Retina (tissue), 1 donor: ENCODE data around the gene C5orf46.
"Not testable (repeated sequence)": the region's sequence is repeated elsewhere in the genome, so short reads cannot be mapped to it uniquely, and the experiment has no call there.

Source experiments
- DNase-seq: peaks from one replicate; pipeline ENCODE4 v3.0.0-alpha.2; 2016

C5orf46 gene

DNA sequence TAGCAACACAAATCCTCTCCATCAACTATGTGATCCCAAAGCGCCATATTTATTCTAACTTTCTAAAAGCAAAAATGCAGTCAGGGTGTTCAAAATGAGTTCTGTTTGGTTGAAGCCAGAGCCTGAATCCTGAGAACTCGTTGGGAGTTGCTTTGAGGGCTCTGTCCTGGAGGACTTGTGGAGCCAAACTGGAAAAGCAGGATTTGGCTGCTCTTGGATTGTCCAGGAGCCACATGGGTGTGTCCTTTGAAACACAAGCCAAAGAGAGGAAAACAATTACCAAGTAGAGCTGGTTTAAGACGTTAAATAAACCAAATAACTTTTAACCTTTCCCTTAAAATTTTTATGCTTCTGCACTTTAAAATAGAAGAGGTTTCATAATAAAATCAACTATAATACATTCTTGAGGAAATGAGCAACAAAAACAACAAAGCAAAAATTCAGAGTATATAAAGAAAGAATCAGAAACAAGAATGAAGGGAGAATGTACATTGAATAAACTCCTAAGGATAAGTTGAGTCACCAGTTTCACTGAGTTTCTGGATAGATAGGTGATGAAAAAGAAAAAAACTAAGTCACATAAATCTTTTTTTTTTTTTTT is 13.5 kb downstream of the C5orf46 start:
- no peak for DNase-seq

DNA sequence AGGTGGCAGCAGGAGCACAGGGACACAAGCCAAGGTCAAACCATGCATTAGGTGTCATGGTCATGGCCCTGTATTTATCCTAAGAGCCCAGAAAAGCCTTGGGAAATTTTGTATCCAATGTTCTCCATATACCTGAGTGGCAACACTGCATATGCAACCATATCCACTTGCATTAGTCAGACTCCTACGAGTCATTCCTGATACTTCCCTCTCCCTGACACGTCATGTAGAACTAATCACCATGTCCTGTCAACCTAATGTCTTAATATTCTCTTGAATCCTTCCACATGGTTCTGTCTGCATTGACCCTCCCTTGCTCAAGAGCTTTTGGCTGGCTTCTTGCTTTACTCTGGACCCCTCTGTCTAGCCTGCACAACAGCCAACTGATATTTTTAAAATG is 18.4 kb downstream of the C5orf46 start:
- no peak for DNase-seq

DNA sequence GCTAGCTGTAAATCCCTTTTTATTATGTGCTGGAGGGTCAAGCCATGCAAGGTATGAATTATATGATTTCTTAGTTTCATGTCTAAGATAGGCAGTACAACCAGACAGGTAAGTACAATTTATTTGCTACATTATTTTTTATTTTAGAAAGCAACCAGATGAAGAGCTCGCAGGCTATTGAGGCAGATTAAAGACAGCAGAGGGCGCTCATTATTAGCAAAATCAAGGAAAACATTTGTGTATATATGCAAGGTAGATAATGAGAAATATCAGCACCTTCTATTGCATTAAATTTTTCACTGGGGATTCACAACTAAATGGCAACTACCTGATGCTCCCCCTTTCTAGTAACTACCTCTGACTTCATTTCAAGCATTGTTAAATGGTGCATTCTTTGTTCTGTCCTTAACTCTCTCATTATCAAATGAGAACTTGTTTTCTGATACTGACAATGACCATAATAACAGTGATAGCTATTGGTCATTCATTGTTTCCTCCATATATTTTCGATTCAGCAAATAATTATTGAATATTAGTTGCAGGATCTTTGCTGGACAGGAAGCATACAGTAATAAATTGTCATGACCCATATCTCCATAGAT is 19.2 kb downstream of the C5orf46 start:
- DNase-seq, result no peak

DNA sequence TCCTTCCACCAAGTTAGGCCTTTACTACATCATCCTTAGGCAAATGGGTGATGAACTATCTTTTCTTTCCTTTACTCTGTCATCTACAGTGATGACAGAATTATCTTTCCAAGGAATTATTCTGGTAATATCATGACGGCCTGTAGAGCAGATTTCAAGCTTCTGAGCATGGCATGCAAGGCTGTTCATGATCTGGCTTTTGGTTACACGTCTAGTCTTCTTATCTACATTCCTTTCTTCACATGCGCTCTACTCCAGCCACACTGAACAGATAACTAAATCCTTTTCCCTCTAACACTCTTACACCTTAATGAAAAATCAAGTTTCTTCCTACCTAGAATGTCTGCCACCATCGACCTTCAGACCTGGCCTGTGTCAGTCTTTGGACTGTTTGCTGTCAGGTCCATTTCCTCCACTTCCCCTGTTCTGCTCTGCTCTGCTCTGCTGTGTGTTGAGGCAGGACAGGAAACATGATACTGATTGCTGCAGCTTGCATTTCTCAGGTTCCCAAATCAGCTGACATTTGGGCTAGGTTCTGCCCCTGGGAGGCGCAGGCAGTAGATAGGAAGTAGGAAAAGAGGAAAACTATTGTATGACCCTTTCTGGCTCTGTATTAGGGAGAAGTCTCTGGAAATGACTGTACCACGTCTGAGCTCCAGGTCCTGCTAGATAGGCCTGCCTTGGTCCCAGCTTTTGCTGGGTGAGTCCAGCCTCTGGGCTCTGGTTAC is 23.6 kb downstream of the C5orf46 start:
- DNase-seq, result no peak

DNA sequence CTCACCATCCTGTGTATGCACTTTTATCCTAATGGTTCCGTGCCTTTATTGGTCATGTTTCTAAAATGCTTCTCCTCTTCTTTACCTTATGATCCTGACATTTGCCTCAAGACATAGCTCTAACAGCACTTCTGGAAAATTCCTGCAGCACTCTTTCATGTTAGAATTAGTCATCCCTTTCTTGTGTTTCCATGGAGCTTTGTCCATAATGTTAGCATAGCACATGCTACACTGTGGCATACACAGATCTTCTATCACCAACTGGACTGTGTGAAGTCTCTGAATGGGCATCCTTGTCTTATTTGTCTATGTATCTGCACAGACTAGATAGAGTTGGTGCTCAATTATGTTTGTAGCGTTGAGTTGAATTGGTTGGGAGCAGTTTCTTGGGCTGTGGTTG is 25.9 kb downstream of the C5orf46 start:
- DNase-seq, result no peak

DNA sequence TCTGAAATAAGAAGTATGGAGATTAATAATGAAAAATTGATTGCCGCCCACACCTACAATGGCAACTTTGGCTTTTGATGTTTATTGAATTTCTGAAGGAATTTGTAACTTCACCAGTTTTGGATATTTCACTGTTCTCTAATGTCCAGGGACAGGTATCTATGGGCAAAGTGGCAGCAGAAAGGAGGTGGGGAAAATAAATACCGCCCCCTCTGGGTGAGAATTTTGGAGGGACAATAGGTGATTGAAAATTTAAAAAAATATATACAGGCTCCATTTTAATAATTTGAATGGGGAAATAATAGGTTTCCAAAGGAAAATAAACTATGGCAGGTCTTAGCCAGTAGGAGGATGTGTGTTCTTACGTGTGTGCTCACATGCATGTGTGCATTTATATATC is 26.6 kb downstream of the C5orf46 start:
- no peak for DNase-seq

DNA sequence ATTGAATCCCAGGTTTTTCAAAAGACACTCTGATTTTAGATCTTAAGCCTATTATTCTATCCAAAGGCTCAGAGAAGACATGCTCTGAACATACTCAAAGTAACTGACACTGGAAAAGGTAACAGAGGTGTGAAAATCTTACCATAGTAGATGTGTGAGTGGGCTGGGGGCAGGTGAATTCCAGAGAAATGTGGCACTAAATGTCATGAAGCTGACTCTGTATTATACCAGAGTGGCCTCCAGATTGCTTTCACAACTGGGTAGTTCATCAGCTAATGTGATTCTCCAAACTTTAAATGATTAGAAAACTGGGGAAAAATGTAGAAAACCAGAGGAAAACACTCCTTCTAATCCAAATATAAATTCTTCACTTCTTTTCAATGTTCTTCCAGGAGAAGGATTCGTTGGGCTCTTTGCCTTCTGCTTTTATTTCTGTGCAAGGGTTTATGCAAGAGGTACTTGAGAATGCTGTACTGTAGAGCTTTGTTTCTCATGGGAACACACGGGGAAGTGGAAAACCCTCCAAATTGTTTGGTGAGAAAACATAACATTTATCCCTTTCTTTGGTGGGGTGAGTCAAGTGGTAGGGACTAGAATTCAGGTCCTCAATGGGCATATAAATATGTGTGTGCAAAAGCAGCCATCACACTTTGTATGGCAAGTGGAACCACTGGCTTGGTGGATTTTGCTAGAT is 28.1 kb downstream of the C5orf46 start, which contains the start of gene SCGB3A2:
SCGB3A2 (plus strand) TSS at position 646 of the 694 bp plus-strand sequence. CDS start 93 bp downstream, outside the sequence.
- DNase-seq, result no peak

DNA sequence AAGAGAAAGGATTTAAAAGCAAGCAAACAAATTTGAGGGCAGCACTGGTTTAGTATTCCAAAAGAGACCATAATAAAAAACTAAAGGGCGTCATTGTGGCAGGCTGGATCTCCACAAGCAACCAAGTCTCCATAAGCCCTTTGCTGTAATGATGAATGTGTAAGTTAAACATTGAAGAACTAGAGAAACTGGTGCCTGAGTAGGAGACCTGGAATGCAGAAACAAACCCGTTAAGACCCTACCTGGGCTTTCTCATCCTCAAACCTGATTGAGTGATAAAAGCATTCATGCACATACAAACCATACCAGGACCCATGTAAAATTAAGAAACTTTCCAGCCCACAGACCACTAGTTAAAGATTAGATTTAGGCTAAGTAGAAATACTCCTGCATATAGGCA is 29.7 kb downstream of the C5orf46 start:
- no peak for DNase-seq

DNA sequence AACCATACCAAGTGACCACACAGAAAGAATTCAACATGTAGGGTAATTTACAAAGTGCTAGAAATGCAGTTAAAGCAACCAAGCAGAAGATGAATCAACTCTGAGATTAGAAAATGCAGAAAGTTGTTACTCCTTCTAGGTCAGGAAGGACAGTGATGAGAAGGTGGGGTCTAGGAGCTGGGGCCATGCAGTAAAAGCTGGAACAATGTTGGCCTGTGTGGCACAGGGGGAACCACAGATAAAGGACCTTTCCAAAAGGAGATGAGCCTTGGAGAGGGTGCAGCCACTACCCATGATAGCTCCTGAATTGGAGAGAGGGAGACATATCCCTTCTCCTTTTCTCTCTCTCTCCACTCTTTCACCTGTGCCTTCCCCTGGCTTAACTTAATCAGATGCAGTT is 30.2 kb downstream of the C5orf46 start:
- DNase-seq, result no peak

DNA sequence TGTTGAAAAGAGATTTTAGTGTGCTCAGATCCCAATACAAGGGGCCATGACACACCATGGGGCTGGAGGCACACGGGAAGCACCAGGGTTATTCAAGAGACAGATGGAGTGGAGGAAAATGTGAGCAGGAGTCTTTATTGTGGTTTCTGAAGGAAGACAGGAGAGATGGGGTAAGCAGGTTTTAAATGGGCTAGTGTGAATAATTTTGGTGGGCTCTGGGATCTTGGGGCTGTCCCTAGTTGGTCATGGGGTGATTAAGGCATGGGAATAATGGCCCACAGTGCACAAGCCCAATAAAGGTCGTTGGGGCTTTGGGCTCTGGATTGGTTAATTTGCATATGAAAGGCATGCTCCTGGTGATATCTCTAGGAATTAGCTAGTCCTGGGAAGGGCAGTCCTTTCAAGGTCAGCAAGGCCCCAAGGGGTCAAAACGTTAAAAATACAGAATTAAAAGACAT is 31.4 kb downstream of the C5orf46 start:
- DNase-seq, result no peak

DNA sequence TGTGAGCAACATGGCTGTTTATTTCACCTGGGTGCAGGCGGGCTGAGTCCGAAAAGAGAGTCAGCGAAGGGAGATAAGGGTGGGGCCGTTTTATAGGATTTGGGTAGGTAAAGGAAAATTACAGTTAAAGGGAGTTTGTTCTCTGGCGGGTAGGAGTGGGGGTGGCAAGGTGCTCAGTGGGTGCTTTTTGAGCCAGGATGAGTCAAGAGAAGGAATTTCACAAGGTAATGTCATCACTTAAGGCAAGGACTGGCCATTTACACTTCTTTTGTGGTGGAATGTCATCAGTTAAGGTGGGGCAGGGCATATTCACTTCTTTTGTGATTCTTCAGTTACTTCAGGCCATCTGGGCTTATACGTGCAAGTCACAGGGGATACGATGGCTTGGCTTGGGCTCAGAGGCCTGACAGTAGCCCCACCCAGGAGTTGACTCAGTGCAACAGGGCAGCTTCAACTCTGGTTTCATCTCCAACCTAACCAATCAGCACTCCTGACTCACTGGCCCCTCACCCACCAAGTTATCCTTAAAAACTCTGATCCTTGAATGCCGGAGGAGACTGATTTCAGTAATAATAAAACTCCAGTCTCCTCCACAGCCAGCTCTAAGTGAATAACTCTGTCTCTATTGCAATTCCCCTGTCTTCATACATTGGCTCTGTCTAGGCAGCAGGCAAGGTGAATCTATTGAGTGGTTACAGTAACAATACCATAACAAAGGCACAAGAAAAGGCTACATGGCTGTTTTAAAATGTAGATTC is 32.0 kb downstream of the C5orf46 start:
- DNase-seq, result not testable (repeated sequence)

DNA sequence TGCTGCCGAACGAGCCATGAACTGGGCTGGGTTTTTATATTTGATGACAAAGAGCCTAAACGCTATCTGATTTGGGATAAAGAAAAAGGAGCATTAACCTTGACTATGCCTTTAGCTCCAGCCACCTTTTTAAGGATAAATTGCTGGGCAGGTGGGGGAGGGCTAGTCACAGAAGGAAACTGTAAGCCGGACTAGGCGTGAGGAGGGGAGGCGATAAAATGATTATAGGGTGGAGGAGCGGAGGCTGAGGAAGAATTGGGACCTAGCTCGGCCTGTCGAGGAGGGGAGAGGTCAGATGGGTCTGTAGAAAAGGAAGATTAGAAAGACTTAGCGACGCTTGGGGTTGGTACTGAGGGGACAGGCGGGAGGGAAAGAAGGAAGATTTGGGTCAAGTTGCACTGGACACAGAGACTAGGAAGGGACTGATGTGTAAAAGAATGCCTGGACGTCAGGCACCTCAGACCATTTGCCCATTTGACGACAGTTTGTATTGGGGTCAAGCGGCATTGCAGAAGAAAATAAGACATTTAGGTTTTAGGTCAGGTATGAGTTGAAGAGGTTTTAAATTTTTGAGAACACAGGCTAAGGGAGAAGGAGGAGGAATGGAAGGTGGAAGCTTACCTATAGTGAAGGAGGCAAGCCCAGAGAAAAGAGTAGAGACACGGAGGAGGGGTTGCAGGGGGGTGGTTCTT is 33.4 kb downstream of the C5orf46 start:
- DNase-seq, result not testable (repeated sequence)

DNA sequence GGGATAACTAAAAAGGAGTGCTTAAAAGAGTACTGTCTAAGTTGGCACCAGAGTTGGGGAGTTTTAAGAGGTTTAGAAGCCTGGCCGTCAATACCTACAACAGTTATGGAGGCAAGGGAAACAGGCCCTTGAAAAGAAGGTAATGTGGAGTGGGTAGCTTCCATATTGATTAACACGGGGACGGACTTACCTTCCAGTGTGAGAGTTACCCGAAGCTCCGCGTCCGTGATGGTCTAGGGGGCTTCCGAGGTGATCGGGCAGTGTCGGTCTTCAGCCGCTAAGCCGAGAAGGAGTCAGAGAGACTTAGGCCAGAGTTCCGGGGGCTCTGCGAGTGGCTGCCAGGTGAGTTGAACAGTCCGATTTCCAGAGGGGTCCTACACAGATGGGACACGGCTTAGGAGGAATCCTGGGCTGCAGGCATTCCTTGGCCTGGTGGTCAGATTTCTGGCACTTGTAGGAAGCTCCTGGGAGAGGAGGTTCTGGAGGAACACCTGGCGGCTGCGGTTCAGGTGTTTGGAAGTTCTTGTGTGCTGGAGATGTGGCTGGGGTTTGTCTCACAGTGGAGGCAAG is 34.3 kb downstream of the C5orf46 start:
- not testable (repeated sequence) for DNase-seq

DNA sequence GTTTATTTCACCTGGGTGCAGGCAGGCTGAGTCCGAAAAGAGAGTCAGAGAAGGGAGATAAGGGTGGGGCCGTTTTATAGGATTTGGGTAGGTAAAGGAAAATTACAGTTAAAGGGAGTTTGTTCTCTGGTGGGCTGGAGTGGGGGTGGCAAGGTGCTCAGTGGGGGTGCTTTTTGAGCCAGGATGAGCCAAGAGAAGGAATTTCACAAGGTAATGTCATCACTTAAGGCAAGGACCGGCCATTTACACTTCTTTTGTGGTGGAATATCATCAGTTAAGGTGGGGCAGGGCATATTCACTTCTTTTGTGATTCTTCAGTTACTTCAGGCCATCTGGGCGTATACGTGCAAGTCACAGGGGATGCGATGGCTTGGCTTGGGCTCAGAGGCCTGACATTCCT is 36.4 kb downstream of the C5orf46 start:
- not testable (repeated sequence) for DNase-seq

DNA sequence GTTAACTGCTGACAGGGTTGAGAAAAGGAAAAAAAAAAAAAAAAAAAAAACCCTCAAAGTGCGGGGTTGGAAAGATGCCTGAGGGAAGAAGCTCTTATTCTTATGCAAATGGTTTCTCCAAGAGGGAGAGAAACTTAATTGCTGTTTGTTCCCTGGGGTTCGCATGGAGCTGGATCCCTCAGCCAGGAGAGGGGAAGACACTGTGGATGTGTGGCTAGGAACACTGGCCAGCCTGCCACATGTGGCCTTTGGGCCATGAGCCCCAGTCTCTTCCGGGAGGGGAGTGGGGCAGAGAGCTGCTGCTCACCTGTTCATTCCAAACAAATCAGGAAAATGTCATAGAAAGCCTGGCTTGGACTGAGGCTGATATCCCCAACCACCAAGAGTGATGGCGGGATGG is 37.2 kb downstream of the C5orf46 start:
- DNase-seq, result no peak

DNA sequence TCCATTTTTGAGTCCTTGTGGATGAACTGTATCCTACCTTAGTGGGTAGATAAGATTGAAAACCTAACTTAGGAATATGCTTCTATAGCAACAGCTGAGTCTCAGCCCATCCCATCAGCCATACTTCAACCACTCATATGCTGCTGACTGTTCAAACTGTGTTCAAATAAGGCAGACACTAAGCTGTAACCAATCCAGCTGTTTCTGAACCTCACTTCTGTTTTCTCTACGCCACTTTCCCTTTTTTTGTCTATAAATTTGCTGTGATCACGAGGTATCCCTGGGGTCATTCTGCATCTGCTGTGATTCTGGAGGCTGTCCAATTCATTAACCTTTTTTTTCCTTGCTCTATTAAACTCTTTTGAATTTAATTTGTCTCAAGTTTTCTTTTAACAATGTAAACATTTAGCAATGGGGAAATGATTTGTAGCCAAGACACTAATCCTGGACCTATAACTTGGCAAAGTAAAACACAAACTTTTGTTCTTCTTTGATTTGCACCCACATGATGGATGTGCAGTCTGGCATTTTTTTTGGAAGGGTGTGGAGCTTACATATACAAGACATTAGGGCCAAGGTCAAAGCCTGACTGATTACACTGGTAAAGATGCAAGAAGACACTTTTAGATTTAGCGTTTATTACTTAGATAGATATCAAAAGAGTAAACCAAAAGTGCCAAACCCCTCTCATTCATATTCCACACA is 42.7 kb downstream of the C5orf46 start:
- no peak for DNase-seq

DNA sequence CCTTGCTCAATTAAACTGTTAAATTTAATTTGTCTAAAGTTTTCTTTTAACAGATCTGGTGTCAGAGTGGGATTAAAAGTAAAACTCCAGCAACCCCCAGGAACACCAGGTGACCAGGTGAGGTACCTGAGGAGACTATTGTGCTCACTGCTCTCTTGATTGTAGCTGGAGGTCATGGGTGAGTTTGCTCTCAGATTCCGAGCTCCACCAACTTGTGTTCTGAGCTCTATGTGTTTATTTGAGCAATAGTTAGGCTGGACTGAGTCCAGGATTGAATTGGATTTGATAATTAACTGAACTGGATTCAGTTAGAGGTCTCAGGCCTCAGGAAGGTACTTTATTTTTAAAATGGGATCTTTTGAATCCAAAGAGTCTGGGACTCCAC is 45.7 kb downstream of the C5orf46 start:
- DNase-seq, result no peak

DNA sequence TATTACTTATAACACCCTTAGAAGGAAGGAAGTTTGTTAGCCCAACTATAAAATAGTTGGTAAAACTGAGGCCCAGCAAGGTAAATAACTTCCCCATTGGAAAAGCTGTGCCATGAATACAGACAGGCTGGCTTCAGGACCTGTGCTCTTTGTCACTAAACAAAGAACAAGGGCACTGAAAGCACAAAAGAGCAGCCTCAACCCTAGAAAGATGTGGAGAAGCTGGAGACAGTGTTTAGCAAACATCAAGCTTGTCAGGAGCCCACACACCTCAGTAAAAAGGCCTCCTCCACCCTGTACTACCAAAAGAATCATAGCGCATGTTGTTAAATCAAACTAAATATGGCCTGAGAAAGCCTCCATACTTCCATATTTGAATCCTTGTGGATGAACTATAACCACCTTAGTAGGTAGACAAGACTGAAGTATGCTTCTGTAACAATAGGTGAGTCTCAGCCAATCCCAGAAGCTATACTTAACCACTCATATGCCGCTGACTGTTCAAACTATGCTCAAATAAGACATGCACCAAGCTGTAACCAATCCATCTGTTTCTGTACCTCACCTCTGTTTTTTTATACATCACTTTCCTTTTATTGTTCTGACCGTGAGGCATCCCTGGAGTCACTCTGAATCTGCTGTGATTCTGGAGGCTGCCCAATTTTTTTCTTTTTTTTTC is 46.2 kb downstream of the C5orf46 start:
- no peak for DNase-seq

DNA sequence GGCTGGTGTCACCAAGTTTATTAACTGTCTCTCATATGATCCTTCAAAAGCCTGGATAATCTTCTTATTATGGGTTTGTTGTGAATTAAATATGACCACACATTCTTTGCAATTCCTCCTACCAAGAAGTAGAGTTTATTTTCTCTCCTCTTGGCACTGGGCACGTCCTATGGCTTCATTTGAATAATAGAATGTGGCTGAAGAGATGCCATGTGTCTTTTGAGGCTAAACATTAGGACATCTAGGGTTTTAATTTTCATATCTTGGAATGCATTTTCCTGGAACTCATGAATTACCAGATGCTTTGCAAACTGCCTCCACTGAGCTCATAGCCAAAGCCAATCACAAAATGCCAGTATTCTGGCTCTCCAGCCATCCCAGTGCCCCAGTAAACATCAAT is 47.8 kb downstream of the C5orf46 start:
- no peak for DNase-seq

DNA sequence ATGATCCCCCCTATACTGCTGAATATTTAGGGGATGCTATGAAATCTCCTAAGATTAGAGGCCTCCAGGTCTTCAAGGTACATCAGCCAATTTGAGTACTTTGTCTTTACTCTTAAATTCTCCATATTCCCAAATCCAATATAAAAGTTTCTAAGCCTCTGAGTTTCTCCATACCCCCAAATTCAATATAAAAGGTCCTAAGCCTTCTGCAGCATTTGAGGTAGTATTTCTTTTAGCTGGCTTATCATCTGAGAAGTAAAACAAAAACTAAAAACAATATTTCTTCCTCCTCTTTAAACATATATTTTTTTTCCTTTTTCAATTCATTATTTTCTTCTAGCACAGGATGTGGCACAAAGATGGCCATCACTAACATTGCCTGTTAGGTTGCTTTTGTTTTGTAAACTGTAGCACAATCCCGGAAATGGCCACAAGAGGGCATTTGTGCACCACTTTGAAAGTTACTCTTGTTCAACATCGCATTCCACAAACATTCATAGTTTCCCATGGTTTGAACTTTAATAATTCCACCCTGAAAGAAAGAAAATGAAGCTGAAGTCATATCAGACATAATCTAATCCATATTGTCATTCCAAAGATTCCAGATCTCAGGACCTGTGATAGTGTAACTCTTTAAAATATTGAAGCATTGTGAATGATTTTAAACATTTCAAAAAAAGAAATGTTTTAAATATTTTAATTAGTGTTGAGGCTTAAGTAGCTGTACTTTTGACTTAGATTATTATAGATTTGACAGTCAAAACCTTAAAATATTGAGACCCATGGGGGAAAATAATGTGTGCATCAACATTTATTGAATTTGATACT is 48.8 kb downstream of the C5orf46 start:
- peak; percentile 64 for DNase-seq
